PFSK-1 (cell line): ENCODE data around the gene PHF1.
A peak's percentile ranks its signal among the peaks of the same experiment; 100 is the strongest.

Source experiments
- FOXP2 ChIP-seq: optimal IDR thresholded peaks from 2 replicates; pipeline ENCODE3; 2011; ENCODE audit warnings: borderline replicate concordance, control low read depth, inconsistent platforms; ENCODE audit not compliant: insufficient read depth; ENCODE audit errors: extremely low read length, extremely low read depth
- POLR2AphosphoS5 ChIP-seq: IDR thresholded peaks from 2 replicates; pipeline ENCODE4 v1.6.1; 2012; ENCODE audit warnings: low read depth, mild to moderate bottlenecking, control low read depth, low read length, moderate library complexity
- SIN3A ChIP-seq: IDR thresholded peaks from 2 replicates; pipeline ENCODE4 v1.6.1; 2012; ENCODE audit warnings: mild to moderate bottlenecking, low read length, moderate library complexity, borderline replicate concordance; ENCODE audit not compliant: insufficient read depth
- TAF1 ChIP-seq: IDR thresholded peaks from 2 replicates; pipeline ENCODE4 v1.6.1; 2012; ENCODE audit warnings: low read length, control low read depth, borderline replicate concordance; ENCODE audit not compliant: insufficient read depth
- TF ChIP-seq, protein P1 (sequence below), 2 experiments: IDR thresholded peaks; 2 replicates each; pipeline versions ENCODE4 v1.6.1 to v1.8.0; 2011 to 2012; ENCODE audit warnings: low read depth in 2 of 2, low read length in 2 of 2, control low read depth in 1 of 2, inconsistent platforms in 1 of 2, mild to moderate bottlenecking in 1 of 2, moderate library complexity in 1 of 2; ENCODE audit not compliant: insufficient read depth in 1 of 2

Gene PHF1

GRCh38 chr6:33430991-33431879 is 20.4 kb downstream of the PHF1 start:
- TF ChIP-seq FOXP2 (no peak), SIN3A (peak; percentile 89; the same call in 1 of the 2 replicates)

DNA sequence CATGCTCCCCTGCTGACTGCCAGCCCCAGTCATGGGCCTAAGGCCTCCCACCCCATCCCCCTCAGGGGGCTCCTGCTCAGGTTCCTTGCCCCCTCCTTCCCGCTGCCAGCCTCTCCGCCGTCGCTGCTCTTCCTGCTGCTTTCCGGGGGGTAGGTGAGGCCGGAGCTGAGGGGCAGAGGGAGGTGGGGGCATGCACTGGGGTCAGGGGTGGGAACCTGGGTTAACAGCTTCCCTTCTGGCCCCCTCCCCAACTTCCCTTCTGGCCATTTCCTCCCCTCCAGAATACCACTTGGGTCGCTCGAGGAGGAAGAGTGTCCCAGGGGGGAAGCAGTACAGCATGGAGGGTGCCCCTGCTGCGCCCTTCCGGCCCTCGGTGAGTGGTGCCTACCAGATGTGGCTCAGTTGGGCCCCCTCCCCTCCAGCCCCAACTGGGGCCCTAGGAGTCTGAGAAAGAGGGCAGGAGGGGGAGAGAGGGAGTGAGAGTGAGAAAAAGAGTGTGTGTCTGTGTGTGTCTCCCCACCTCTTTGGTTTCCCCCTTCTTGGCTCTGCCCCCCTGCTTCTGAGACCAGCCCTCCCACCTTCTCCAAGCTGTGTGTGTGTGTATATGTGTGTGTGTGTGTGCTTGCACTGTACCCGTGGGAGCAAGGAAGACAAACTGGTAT is 21.2 kb downstream of the PHF1 start:
- TF ChIP-seq FOXP2 = no peak
- TF ChIP-seq, protein P1, sequence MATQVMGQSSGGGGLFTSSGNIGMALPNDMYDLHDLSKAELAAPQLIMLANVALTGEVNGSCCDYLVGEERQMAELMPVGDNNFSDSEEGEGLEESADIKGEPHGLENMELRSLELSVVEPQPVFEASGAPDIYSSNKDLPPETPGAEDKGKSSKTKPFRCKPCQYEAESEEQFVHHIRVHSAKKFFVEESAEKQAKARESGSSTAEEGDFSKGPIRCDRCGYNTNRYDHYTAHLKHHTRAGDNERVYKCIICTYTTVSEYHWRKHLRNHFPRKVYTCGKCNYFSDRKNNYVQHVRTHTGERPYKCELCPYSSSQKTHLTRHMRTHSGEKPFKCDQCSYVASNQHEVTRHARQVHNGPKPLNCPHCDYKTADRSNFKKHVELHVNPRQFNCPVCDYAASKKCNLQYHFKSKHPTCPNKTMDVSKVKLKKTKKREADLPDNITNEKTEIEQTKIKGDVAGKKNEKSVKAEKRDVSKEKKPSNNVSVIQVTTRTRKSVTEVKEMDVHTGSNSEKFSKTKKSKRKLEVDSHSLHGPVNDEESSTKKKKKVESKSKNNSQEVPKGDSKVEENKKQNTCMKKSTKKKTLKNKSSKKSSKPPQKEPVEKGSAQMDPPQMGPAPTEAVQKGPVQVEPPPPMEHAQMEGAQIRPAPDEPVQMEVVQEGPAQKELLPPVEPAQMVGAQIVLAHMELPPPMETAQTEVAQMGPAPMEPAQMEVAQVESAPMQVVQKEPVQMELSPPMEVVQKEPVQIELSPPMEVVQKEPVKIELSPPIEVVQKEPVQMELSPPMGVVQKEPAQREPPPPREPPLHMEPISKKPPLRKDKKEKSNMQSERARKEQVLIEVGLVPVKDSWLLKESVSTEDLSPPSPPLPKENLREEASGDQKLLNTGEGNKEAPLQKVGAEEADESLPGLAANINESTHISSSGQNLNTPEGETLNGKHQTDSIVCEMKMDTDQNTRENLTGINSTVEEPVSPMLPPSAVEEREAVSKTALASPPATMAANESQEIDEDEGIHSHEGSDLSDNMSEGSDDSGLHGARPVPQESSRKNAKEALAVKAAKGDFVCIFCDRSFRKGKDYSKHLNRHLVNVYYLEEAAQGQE (IDR thresholded peaks at IDR 0.05; ENCODE audit: insufficient read depth in 1 of 2, low read depth in 2 of 2, low read length in 2 of 2) = no peak
- no peak for TF ChIP-seq TAF1

DNA sequence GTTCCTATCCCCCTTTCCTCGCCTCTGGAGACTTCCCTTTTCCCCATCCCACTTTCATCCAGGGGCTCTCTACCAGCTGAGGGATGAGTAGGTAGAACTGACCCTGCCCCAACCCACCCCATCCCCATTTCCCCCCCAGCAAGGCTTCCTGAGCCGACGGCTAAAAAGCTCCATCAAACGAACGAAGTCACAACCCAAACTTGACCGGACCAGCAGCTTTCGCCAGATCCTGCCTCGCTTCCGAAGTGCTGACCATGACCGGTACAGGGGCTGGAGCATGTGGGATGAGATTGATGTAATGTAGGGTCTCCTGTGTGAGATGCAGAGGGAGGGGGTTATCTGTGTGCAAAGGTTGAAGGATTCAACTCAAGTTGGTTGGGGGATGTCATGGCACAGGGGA is 21.7 kb downstream of the PHF1 start:
- TF ChIP-seq, protein P1 (IDR thresholded peaks at IDR 0.05; ENCODE audit: insufficient read depth in 1 of 2, low read depth in 2 of 2, low read length in 2 of 2) = no peak
- TF ChIP-seq POLR2AphosphoS5 = no peak
- no peak for TF ChIP-seq SIN3A
- TF ChIP-seq TAF1 = no peak
- TF ChIP-seq FOXP2 = no peak

DNA sequence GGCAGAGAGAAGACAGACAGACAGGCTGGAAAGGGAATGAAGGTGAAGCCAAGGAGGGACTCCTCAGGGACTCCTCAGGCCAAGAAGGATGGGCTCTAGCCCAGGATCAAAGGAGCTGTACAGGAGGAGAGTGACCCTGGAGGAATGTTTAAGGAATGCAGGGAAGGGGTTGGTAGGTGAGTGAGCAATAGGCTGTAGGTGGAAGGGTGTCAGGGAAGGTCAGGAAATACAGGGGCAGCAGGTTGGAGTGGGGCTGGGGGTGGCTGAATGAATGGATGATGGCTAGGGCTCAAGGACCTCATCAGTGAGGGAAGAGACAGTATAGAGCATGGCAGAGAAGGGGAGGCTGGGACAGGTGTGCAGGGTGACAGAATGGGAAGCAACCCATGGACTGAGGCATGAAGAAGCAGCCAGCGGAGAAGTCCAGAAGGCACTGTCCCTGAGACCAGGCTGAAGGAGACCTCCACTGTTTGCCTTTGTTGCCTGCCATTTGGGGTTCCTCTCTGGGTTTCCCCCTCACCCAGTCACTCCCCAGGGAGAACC is 22.3 kb downstream of the PHF1 start:
- TF ChIP-seq SIN3A (no peak), POLR2AphosphoS5 (no peak), TAF1 (no peak), FOXP2 (no peak)
- TF ChIP-seq, protein P1 (IDR thresholded peaks at IDR 0.05; ENCODE audit: insufficient read depth in 1 of 2, low read depth in 2 of 2, low read length in 2 of 2) = no peak

- no peak for TF ChIP-seq POLR2AphosphoS5
- no peak for TF ChIP-seq TAF1
- TF ChIP-seq FOXP2 = no peak
- no peak for TF ChIP-seq SIN3A
- TF ChIP-seq, protein P1 (IDR thresholded peaks at IDR 0.05; ENCODE audit: insufficient read depth in 1 of 2, low read depth in 2 of 2, low read length in 2 of 2) = no peak
Measured at GRCh38 chr6:33433544-33434191, 22.9 kb downstream of the PHF1 start.
